Lower lobe of right lung (tissue), 2 donors: ENCODE results near the gene ATP1B3. TPM values are rescaled to one million over a fixed set of nuclear protein-coding genes. Genes with fewer than 3 reads are reported as not detected.

ENCODE experiments used
- ATAC-seq, 2 donors: fragments of 200-7000 bp; cut with Tn5 transposase; one replicate each; pipeline ENCODE4 v1.9.1; 2020 to 2022; ENCODE audit warnings: mild to moderate bottlenecking in 2 of 2, moderate library complexity in 2 of 2
- DNase-seq: peaks from one replicate; pipeline ENCODE4 v3.0.0-alpha.2; 2020
- H3K27ac ChIP-seq: fragments of 200-600 bp; one replicate; pipeline ENCODE4 v1.8.0; 2022
- H3K27me3 ChIP-seq: fragments of 200-600 bp; one replicate; pipeline ENCODE4 v1.8.0; 2022; ENCODE audit warnings: low read depth
- H3K36me3 ChIP-seq: fragments of 200-600 bp; one replicate; pipeline ENCODE4 v1.8.0; 2022; ENCODE audit warnings: mild to moderate bottlenecking
- H3K4me1 ChIP-seq: fragments of 200-600 bp; one replicate; pipeline ENCODE4 v1.8.0; 2022
- H3K4me3 ChIP-seq: fragments of 200-600 bp; one replicate; pipeline ENCODE4 v1.8.0; 2022; ENCODE audit warnings: mild to moderate bottlenecking
- H3K9me3 ChIP-seq: fragments of 200-600 bp; one replicate; pipeline ENCODE4 v1.8.0; 2022
- intact Hi-C: fragments of 100-400 bp; cut with DNase I; formaldehyde crosslinking; loops from one replicate; pipeline ENCODE4 v1.11.0; 2022
- total RNA-seq: library from RNA; stranded (reverse); fragmentation: NEBNext Ultra II Directional; extraction: Animal tissue kit (Norgen Biotek cat#: 25700); gene quantifications from one replicate; pipeline ENCODE4 v1.2.1, GENCODE V29; 2021
- TF ChIP-seq, protein P1 (sequence below): fragments of 200-600 bp; IDR thresholded peaks from one replicate; pipeline ENCODE4 v1.8.0; 2022; ENCODE audit warnings: antibody characterized with exemption, mild to moderate bottlenecking
- donor health status: DM: no; HTN: yes; CAD: no; lungs with severe emphysema.

The ATP1B3 gene
- total RNA-seq, 1 donor from 2014 or later = 143 TPM

DNA sequence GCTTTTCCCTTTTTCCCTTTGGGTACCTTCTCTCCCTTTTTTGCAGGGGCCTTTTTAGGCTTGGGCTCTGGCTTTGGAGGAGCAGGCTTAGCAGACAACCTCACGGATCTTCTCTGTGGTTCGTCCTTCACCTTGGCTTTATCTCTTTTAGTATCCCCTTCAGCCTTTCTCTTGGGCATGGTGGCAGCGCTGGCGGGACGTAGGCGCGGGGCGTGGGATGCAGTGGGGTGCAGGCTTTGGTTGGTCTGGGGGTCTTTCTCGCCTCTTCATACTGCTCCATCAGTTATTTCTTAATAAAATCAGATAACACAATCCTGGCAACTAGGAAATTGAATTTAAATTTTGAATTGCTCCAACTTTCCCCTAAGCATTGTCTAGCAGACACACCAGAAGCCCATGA lies 11.3 kb upstream of the ATP1B3 start:
- ATAC-seq = no peak
- H3K9me3 ChIP-seq = no peaks in the 10 kb centered on the region
- H3K27ac ChIP-seq = no peak overlapping the region
- TF ChIP-seq, protein P1, sequence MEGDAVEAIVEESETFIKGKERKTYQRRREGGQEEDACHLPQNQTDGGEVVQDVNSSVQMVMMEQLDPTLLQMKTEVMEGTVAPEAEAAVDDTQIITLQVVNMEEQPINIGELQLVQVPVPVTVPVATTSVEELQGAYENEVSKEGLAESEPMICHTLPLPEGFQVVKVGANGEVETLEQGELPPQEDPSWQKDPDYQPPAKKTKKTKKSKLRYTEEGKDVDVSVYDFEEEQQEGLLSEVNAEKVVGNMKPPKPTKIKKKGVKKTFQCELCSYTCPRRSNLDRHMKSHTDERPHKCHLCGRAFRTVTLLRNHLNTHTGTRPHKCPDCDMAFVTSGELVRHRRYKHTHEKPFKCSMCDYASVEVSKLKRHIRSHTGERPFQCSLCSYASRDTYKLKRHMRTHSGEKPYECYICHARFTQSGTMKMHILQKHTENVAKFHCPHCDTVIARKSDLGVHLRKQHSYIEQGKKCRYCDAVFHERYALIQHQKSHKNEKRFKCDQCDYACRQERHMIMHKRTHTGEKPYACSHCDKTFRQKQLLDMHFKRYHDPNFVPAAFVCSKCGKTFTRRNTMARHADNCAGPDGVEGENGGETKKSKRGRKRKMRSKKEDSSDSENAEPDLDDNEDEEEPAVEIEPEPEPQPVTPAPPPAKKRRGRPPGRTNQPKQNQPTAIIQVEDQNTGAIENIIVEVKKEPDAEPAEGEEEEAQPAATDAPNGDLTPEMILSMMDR = no peak
- peaks cover 9% of the 10 kb centered on the region for H3K4me1 ChIP-seq
- DNase-seq = no peak
- no peaks in the 10 kb centered on the region for H3K36me3 ChIP-seq
- no peaks in the 10 kb centered on the region for H3K27me3 ChIP-seq
- intact Hi-C loops = no loop called here
- no peak overlapping the region for H3K4me3 ChIP-seq

DNA sequence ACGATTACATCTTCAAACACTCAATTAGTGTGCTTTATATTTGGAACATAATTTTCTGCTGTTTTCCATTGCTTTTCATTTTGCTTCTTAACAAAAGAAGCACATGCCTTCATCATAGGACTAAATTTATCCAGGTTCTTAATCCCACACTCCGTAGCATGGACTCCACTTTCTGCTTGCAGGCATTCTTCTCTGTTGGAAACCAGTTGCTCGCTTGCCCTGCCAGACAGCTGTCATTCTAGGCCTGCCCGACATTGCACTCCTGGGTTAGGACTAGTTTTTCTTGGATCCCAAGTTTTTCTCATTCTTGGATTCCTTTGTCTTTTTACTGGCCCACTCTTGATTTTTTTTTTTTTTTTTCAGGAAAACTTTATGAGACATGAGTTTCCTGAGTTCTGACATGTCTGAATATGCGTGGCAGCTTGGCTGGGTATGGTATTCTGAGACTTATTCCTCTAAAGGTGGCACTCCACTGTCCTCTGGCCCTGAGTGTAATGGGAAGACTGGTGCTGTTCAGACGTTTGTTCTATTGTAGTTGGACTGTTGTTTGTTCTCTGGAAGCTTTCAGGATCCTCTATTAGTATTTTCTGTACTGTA lies 6.3 kb upstream of the ATP1B3 start:
- DNase-seq (no peak), ATAC-seq (no peak)
- no peak overlapping the region for H3K27ac ChIP-seq
- intact Hi-C loops = no loop called here
- H3K4me3 ChIP-seq = no peak overlapping the region
- TF ChIP-seq, protein P1 = no peak
- no peaks in the 10 kb centered on the region for H3K27me3 ChIP-seq
- H3K9me3 ChIP-seq = no peaks in the 10 kb centered on the region
- no peaks in the 10 kb centered on the region for H3K36me3 ChIP-seq
- peaks cover 4% of the 10 kb centered on the region for H3K4me1 ChIP-seq

DNA sequence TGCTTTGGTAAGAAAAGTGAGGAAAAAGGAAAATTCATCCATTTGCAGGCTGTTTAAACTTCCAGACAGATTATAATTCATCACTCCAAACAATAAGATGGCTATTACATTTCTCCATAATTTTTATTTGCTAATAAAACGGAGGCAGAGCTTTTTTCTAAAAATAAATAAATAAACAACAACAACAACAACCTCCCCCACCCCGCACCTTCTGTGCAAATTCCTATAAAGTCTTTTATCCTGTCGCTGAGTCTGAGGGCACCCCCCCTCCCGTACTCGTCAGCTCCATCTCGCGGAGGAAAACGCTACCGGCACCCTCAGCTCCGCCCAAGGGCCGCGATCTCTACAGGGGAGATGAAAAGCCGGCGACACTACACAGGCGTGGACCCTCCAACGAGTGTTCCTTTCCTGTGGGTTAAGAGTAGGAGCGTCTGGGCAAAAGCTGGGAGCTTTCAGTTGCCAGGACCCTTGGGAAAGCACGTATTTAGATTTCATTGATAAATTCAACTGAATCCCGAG lies 1.0 kb upstream of the ATP1B3 start:
- Histone ChIP-seq H3K27me3 (no peaks in the 10 kb centered on the region), H3K4me1 (peaks cover 28% of the 10 kb centered on the region), H3K9me3 (no peaks in the 10 kb centered on the region), H3K27ac (peak overlapping the region; percentile 99), H3K36me3 (no peaks in the 10 kb centered on the region), H3K4me3 (peak overlapping the region; percentile 83)
- TF ChIP-seq, protein P1 = peak; percentile 86
- peak; percentile 90 for DNase-seq
- intact Hi-C loops = no loop called here
- peak; percentile 92 for ATAC-seq

DNA sequence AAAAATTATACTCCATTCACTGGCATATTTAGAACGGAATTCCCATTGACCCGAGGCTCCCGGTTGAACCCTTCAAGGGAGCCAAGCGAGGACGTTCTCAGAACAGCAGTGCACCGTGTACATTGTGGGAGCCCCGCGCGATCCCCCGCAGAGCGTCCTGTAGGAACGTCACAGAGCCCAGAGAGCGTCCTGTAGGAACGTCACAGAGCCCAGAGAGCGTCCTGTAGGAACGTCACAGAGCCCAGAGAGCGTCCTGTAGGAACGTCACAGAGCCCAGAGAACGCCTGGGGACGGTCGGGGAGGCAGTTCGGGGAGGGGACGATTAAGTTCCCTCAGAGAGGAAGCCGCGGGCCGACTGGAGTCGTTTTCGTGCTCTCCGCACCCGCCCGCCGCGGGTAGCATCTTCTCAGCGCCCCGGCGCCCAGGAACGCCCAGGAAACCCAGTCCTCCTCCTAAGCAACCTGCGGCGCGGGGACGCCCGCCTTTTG lies 506 bp upstream of the ATP1B3 start:
- intact Hi-C loops = no loop called here
- Histone ChIP-seq H3K9me3 (no peaks in the 10 kb centered on the region), H3K36me3 (no peaks in the 10 kb centered on the region), H3K27ac (peak overlapping the region; percentile 99), H3K4me3 (peak overlapping the region; percentile 83), H3K27me3 (no peaks in the 10 kb centered on the region), H3K4me1 (peaks cover 28% of the 10 kb centered on the region)
- DNase-seq (peak; percentile 85), ATAC-seq (peak; percentile 81 to 91)
- TF ChIP-seq, protein P1 = no peak

DNA sequence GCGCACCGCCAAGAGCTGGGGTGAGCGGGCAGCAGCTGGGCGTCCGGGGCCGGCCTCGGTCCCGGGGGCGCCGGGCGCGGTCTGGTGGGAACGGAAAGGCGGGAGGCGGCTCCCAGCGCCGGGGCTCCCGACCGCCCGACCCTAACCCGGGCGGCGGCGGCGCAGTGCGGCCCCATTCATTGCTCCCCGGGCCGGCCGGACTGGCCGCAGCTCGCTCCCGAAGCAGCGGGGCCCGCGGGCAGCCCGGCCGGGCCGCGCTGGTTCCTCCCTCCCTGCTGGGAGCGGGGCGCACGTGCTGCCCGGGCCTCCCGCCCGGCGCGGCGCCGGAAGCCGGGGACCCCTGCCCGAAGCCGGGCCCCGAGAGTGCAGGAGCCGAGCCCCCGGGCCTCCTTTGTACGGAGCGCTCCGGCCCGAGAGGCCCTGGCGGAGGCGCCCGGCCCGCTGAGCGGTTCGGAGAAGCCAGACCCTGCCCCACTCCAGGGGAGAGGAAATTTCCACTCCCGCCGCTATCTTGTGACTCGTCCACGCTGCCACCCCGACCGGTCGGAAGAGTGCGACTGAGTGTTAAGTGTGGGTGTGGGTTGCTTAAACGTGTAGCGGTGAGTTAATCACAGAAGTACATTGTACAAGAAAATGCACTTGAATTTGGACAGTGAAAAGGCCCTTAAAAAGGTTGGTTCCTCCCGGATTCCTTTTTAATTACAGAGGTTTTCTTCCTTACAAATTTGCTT lies 613 bp downstream of the ATP1B3 start:
- Histone ChIP-seq H3K4me1 (peaks cover 33% of the 10 kb centered on the region), H3K27me3 (no peaks in the 10 kb centered on the region), H3K36me3 (no peaks in the 10 kb centered on the region), H3K9me3 (no peaks in the 10 kb centered on the region), H3K4me3 (peak overlapping the region; percentile 83), H3K27ac (peak overlapping the region; percentile 99)
- ATAC-seq (peak; percentile 56 to 59), DNase-seq (peak; percentile 81)
- intact Hi-C loops = no loop called here
- TF ChIP-seq, protein P1 = no peak
